ENCODE measurements around the gene MGAT5.
A peak's percentile ranks its signal among the peaks of the same experiment; 100 is the strongest.
"Not testable (repeated sequence)": the region's sequence is repeated elsewhere in the genome, so short reads cannot be mapped to it uniquely, and the experiment has no call there.

The MGAT5 gene

GRCh38 chr2:134281815-134282419 lies 28.0 kb downstream of the MGAT5 start:
- no peak for DNase-seq

- no peak for DNase-seq
These were observed 28.9 kb downstream of the MGAT5 start for GRCh38 chr2:134282629-134283400.

- no peak for DNase-seq
These were observed 29.8 kb downstream of the MGAT5 start for GRCh38 chr2:134283661-134284060.

GRCh38 chr2:134284119-134284670 lies 30.3 kb downstream of the MGAT5 start:
- no peak for DNase-seq

GRCh38 chr2:134287323-134287722 lies 33.5 kb downstream of the MGAT5 start:
- DNase-seq, result no peak

- DNase-seq, result no peak
These were observed 34.9 kb downstream of the MGAT5 start for GRCh38 chr2:134288814-134289213.

GRCh38 chr2:134289225-134289624 lies 35.4 kb downstream of the MGAT5 start:
- DNase-seq, result no peak

GRCh38 chr2:134290358-134290757 lies 36.5 kb downstream of the MGAT5 start:
- no peak for DNase-seq

GRCh38 chr2:134292514-134292913 lies 38.6 kb downstream of the MGAT5 start:
- no peak for DNase-seq

GRCh38 chr2:134293719-134294537 lies 40.1 kb downstream of the MGAT5 start:
- DNase-seq, result no peak

- not testable (repeated sequence) for DNase-seq
These were observed 40.7 kb downstream of the MGAT5 start for GRCh38 chr2:134294598-134294997.

GRCh38 chr2:134295441-134295840 lies 41.6 kb downstream of the MGAT5 start:
- peak; percentile 32 for DNase-seq

GRCh38 chr2:134296301-134296700 lies 42.4 kb downstream of the MGAT5 start:
- DNase-seq, result no peak

GRCh38 chr2:134299334-134299733 lies 45.5 kb downstream of the MGAT5 start:
- DNase-seq, result no peak

- DNase-seq, result no peak
These were observed 46.7 kb downstream of the MGAT5 start for GRCh38 chr2:134300585-134300984.

- DNase-seq, result peak; percentile 49
These were observed 47.4 kb downstream of the MGAT5 start for GRCh38 chr2:134301099-134301927.

- DNase-seq, result no peak
These were observed 48.0 kb downstream of the MGAT5 start for GRCh38 chr2:134301928-134302260.

GRCh38 chr2:134304394-134305108 lies 50.7 kb downstream of the MGAT5 start:
- DNase-seq, result no peak

GRCh38 chr2:134305109-134305491 lies 51.2 kb downstream of the MGAT5 start:
- DNase-seq, result no peak

- no peak for DNase-seq
These were observed 52.6 kb downstream of the MGAT5 start for GRCh38 chr2:134306521-134306920.

GRCh38 chr2:134307334-134307733 lies 53.5 kb downstream of the MGAT5 start:
- DNase-seq, result no peak
